Bronchial epithelial cell (primary cell): ENCODE measurements around the gene KLK7. TPM values are rescaled to one million over a fixed set of nuclear protein-coding genes. Genes with fewer than 3 reads are reported as not detected.
A peak's percentile ranks its signal among the peaks of the same experiment; 100 is the strongest.

Source experiments
- DNase-seq: peaks from one replicate; pipeline ENCODE4 v3.0.0-alpha.2; 2010; ENCODE audit warnings: low read depth
- FAIRE-seq: peaks from 2 replicates; lab custom pipeline; 2011; peaks lifted over from hg19 to GRCh38; lab: Jason Lieb, UNC
- H3K27me3 ChIP-seq: 2 replicates; pipeline ENCODE4 v1.5.1; 2011; ENCODE audit warnings: low read length; ENCODE audit not compliant: control insufficient read depth, insufficient read depth
- H3K36me3 ChIP-seq: 2 replicates; pipeline ENCODE4 v1.5.1; 2011; ENCODE audit warnings: low read length; ENCODE audit not compliant: control insufficient read depth, insufficient read depth
- H3K4me3 ChIP-seq: 2 replicates; pipeline ENCODE4 v1.5.1; 2011; ENCODE audit warnings: mild to moderate bottlenecking, low read depth, low read length, control low read depth
- CTCF ChIP-seq: IDR thresholded peaks from 2 replicates; pipeline ENCODE4 v1.5.1; 2011; ENCODE audit warnings: mild to moderate bottlenecking, moderate library complexity, low read length, control low read depth, inconsistent platforms; ENCODE audit not compliant: insufficient read depth, severe bottlenecking
- total RNA-seq: library from RNA; depleted of rRNA; stranded (reverse); fragments of >200 nt; gene quantifications from 2 replicates; pipeline ENCODE4 v1.2.1, GENCODE V29; 2014

KLK7 gene
- total RNA-seq, 1 donor from 2014 or later: 3.9 TPM

- Histone ChIP-seq H3K36me3 (no peaks in the 10 kb centered on the region), H3K4me3 (no peak overlapping the region), H3K27me3 (peaks cover 2% of the 10 kb centered on the region)
- DNase-seq: no peak
- peak; percentile 40 for FAIRE-seq
- no peak for TF ChIP-seq CTCF
Observed at GRCh38 chr19:51027873-51028272, 44.2 kb upstream of the KLK7 start.

- no peak for TF ChIP-seq CTCF
- DNase-seq (no peak), FAIRE-seq (no peak)
- Histone ChIP-seq H3K4me3 (peak overlapping the region; percentile 25), H3K36me3 (no peaks in the 10 kb centered on the region), H3K27me3 (peaks cover 2% of the 10 kb centered on the region)
Observed at GRCh38 chr19:51027126-51027806, 43.5 kb upstream of the KLK7 start.

GRCh38 chr19:51026554-51026831, 42.8 kb upstream of the KLK7 start, which contains the start of gene KLK11:
Gene KLK11 (minus strand): TSS chr19:51026616. CDS start chr19:51025631, 985 bp downstream.
- Histone ChIP-seq H3K27me3 (peaks cover 2% of the 10 kb centered on the region), H3K36me3 (no peaks in the 10 kb centered on the region), H3K4me3 (peak within 1 kb of the TSS; percentile 27)
- FAIRE-seq: no peak
- TF ChIP-seq CTCF: no peak
- DNase-seq: no peak

GRCh38 chr19:51025809-51026553, 42.3 kb upstream of the KLK7 start:
- TF ChIP-seq CTCF: no peak
- peak overlapping the region; percentile 27 for H3K4me3 ChIP-seq
- no peak for FAIRE-seq
- peaks cover 2% of the 10 kb centered on the region for H3K27me3 ChIP-seq
- no peaks in the 10 kb centered on the region for H3K36me3 ChIP-seq
- no peak for DNase-seq

GRCh38 chr19:51025401-51025800, 41.7 kb upstream of the KLK7 start:
- peaks cover 2% of the 10 kb centered on the region for H3K27me3 ChIP-seq
- DNase-seq: no peak
- no peak overlapping the region for H3K4me3 ChIP-seq
- TF ChIP-seq CTCF: no peak
- no peak for FAIRE-seq
- no peaks in the 10 kb centered on the region for H3K36me3 ChIP-seq
